H54 (cell line): ENCODE data around the gene ESYT2.
"Not testable (repeated sequence)": the region's sequence is repeated elsewhere in the genome, so short reads cannot be mapped to it uniquely, and the experiment has no call there.

ENCODE experiments used
- DNase-seq: peaks from one replicate; pipeline ENCODE4 v3.0.0; 2011; ENCODE audit warnings: low spot score, mixed read lengths; ENCODE audit not compliant: insufficient read length
- FAIRE-seq: peaks from 3 replicates; lab custom pipeline; 2011; peaks lifted over from hg19 to GRCh38; lab: Jason Lieb, UNC
- POLR2A ChIP-seq: IDR thresholded peaks from 2 replicates; pipeline ENCODE4 v1.6.1; 2011; ENCODE audit warnings: low read depth, mild to moderate bottlenecking, low read length

Gene ESYT2

GRCh38 chr7:158702196-158702595 lies 127.1 kb downstream of the ESYT2 start:
- no peak for TF ChIP-seq POLR2A
- no peak for DNase-seq
- no peak for FAIRE-seq

DNA sequence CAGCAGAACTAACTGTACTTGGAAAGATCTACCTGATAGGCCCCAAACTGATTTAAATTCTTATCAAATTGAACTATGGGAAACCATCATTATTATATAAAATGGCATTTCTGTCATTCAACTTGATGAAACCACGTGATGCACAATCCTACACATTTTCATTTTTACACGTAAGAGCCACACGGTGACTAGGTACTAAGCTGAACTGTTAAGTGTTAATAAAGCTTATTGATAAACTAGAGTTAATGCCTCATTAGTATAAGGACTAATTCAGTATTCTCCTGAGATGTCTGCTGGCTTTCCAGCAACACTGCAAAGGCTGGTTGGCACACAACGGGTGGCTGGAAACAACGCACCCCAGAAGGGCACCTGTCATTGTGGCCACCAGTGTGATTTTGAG lies 129.3 kb downstream of the ESYT2 start:
- FAIRE-seq (no peak), DNase-seq (no peak)
- no peak for TF ChIP-seq POLR2A

DNA sequence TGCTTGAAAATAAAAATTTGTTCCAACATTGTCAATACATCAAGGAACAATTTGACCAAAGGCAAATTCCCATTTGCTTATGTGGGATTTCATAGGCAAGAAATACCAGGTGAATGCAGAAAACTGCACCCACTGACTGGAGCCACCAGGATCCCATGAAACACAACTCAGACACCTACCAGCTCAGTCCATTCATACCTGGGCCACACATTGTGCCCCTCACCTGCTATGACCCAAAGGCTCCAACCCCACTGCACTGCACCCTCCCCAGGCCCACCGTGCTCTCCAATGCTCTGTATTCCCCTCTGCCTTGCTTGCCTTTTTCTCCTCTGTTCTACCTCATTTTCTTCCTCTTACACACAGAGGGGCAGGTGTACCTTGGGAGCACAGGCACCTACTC lies 130.0 kb downstream of the ESYT2 start:
- FAIRE-seq = no peak
- no peak for TF ChIP-seq POLR2A
- DNase-seq = no peak

DNA sequence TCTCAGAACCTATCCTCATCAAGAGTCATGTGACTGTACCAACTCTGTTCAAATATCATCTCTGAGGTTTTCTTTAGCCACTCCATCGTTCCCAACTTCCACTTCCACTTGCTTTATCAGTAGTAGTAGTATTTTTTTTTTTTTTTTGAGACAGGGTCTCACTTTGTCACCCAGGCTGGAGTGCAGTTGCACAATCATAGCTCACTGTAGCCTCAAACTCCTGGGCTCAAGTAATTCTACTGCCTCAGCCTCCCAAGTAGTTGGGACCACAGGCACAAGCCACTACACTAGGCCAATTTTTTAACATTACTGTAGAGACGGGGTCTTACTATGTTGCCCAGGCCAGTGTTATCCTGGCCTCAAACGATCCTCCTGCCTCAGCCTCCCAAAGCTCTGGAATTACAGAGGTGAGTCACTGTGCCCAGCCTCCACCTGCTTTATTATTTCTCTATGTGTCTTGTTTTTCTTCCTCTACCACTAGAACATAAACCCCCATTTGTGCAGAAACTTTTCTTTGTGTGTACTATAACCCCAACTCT lies 130.6 kb downstream of the ESYT2 start:
- no peak for FAIRE-seq
- no peak for DNase-seq
- TF ChIP-seq POLR2A = no peak

- DNase-seq, FAIRE-seq: not testable (repeated sequence)
These were observed 131.7 kb downstream of the ESYT2 start for GRCh38 chr7:158697597-158697996.

DNA sequence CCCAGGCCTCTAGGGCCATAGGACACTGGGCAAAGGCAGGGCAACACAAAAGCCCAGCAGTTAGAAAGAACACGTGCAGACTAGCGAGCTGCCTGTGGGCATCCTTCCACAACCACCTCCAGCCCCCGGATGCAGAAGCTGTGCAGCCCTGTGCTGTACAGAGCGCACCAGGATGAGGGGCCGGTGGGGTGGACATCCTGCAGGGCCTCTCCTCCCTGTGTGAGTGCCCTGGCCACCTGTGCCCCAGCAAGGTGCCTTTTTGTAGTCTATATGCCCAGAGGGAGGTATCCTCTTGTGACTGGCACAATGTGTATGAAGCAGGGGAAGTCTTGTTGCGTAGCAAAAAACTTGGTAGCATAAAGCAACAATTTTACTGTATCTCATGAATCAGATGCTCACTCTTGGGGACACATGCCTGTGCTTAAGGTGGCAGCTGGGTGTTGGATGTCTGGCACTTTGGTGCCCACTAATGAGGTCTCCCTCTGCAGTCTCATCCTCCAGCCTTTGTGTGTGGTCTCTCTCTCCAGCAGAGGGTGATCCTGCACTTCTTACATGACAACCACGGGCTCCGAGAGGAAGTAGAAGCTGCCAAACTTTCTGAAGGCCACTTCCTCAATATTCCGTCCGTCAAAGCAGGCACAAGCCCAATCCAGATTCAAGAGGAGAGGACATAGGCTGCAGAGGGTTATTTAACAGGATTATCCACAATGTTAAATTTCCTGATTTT lies 133.4 kb downstream of the ESYT2 start:
- FAIRE-seq = no peak
- no peak for TF ChIP-seq POLR2A
- no peak for DNase-seq

- FAIRE-seq (no peak), DNase-seq (no peak)
- no peak for TF ChIP-seq POLR2A
These were observed 134.3 kb downstream of the ESYT2 start for GRCh38 chr7:158695056-158695455.

DNA sequence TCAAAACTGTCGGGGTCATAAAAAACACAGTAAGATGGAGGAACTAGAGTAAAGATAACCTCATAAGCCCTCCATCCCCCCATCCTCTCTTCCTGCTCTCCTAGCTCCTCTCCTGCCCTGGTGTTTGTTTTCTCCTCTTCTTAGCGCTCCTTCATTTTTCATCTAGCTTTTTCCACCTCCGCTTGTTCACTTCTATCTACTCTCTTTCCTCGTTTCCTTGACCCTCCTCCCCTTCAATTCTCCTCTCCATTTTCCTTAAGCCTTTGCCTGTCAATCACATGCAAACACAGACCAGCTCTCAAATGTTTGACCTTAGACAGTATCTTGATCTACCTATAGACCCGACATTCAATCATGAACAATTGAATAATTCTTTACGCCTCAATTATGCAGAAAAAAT lies 134.7 kb downstream of the ESYT2 start:
- no peak for FAIRE-seq

DNA sequence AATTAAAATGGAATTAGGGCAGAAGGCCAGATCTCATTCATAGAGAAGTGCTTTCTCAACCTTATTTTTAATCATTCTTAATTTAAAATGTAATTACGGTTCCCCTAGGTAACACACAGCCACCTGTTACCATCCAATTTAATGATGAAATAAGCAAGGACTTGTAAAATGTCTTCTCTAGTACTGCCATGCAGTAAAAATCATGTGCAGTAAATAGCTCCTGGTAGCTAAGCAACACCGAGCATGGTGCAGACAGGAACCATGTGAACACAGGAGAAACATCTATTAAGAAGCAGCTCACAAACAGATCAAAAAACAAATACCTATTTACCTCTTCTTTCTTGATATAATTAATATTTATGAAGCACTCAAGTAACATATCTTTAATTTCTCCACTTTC lies 139.8 kb downstream of the ESYT2 start:
- no peak for FAIRE-seq
- no peak for DNase-seq
- no peak for TF ChIP-seq POLR2A

More for the DNA sequence above, 134.7 kb downstream of the ESYT2 start:
- no peak for TF ChIP-seq POLR2A
- DNase-seq = no peak

GRCh38 chr7:158687406-158687805 lies 141.9 kb downstream of the ESYT2 start:
- TF ChIP-seq POLR2A = no peak
- FAIRE-seq = no peak
- no peak for DNase-seq

DNA sequence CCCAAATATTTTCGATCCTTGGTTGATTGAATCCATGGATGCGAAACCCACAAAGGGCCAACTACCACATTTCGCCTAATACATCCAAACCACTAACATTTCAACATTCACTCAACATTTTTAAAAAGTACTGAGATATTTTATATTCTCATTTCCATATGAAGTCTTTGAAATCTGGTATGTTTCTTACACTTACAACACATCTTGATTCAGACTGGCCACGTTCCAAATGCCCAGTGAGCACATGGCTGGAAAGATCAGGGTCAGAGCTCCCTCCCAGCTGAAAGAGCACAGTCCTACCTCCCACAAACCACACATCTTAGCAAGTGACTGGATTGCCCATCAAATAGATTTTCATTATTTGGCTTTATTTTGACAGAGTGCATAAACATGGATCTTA lies 143.6 kb downstream of the ESYT2 start:
- DNase-seq (no peak), FAIRE-seq (no peak)
- TF ChIP-seq POLR2A = no peak

DNA sequence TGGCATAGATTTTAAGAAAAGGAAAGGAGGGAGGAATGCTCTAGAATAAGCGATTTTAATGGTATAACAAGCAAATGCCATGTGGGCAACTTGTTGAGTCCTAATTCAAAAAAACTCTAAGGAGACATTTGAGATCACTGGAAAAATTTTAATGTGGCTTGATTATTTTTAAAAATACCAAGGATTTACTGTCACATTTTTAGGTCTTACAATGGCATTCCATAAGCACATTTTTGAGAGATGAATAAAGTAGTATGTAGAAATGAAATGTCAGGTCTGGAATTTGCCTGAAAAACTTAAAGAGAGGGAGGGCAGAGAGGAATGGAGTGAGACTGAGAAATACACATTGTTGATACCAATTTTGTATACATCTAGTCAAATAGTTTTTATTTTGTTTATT lies 145.0 kb downstream of the ESYT2 start:
- FAIRE-seq = no peak
- no peak for TF ChIP-seq POLR2A
- DNase-seq = no peak

- DNase-seq (no peak), FAIRE-seq (no peak)
- no peak for TF ChIP-seq POLR2A
These were observed 145.8 kb downstream of the ESYT2 start for GRCh38 chr7:158683541-158683940.

DNA sequence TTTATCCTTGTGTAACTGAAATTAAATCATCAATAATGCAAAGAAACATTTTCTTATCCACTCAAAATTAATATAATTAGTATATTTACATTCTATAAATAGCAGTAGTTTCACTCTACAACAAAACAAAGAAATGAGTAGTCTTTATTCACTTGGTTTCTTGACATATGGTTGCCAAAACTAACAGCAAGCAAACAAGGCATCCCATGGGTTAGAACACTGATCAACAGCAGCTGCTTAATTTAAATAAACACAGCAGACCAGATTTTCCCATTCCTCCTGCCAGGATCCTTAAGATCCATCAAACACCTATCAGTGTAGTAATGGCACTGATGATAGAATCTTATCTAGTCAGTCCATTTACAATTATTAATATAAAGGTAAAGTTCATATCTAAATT lies 146.9 kb downstream of the ESYT2 start:
- FAIRE-seq (no peak), DNase-seq (no peak)
- TF ChIP-seq POLR2A = no peak
